ENCODE results near the gene GABBR2. TPM values are rescaled to one million over a fixed set of nuclear protein-coding genes. Genes with fewer than 3 reads are reported as not detected.
A peak's percentile ranks its signal among the peaks of the same experiment; 100 is the strongest.

GABBR2 gene
- total RNA-seq, 1 experiment from 2014 or later = not detected

GRCh38 chr9:98634685-98635336 lies 73.9 kb downstream of the GABBR2 start:
- no peak for DNase-seq (ENCODE audit: low read depth)

GRCh38 chr9:98632839-98633238 lies 75.9 kb downstream of the GABBR2 start:
- no peak for DNase-seq (ENCODE audit: low read depth)

GRCh38 chr9:98627296-98627695 lies 81.4 kb downstream of the GABBR2 start:
- no peak for DNase-seq (ENCODE audit: low read depth)

DNA sequence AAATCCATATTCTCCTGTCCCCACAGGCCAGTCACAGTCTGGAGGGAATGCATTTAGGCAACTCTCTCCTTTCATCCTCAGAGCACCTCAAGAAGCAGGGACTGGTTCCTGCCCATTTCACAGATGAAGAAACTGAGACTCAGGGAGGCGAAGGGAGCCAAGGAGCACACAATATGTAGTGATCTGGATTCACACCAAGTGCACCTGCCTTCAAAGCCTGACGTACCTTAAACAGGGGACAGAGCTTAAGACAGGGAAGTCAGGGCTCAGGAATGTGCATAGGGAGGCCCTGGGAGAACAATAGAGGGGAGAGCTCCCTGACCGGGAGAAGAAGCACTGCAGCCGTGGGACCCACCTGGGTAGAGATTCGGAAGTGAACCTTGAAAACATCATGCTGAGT lies 83.0 kb downstream of the GABBR2 start:
- no peak for DNase-seq (ENCODE audit: low read depth)

GRCh38 chr9:98619788-98620187 lies 88.9 kb downstream of the GABBR2 start:
- DNase-seq (ENCODE audit: low read depth) = no peak

DNA sequence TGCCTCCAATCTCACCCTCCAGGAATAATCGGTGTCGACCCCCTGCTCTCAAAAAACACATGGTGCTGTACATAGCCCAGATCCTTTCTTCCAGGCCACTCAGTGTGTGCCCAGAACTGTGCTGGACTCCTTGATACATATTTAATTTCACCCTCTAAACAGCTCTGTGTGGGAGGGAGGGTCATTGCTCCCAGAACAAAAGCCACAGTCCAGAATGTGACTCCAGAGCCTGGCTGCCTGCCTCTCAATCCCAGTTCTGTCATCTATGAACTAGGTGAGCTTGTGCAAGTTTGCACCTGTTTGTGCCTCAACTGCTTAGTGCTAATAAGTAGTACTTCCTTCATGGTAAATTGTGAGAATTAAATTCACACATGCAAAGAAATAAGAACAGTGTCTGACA lies 93.1 kb downstream of the GABBR2 start:
- no peak for DNase-seq (ENCODE audit: low read depth)

DNA sequence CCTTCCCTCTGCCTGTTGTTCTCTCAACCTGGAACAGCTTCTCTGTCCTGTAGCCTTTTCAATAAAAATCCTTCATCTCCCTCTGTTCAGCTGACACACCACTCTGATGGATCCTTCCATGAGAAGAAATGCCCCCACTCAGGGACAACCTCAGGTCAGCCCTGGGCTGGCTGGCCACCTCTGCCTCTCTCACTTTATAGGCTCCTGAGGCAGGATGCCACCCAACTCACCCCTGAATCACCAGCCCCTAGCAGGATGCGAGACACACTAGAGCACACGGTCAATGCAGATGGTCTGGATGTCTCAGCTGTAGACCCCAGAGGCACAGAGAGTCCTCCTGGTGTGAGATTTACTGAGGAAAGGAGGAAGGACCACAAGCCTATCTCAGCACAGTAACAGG lies 93.8 kb downstream of the GABBR2 start:
- no peak for DNase-seq (ENCODE audit: low read depth)

DNA sequence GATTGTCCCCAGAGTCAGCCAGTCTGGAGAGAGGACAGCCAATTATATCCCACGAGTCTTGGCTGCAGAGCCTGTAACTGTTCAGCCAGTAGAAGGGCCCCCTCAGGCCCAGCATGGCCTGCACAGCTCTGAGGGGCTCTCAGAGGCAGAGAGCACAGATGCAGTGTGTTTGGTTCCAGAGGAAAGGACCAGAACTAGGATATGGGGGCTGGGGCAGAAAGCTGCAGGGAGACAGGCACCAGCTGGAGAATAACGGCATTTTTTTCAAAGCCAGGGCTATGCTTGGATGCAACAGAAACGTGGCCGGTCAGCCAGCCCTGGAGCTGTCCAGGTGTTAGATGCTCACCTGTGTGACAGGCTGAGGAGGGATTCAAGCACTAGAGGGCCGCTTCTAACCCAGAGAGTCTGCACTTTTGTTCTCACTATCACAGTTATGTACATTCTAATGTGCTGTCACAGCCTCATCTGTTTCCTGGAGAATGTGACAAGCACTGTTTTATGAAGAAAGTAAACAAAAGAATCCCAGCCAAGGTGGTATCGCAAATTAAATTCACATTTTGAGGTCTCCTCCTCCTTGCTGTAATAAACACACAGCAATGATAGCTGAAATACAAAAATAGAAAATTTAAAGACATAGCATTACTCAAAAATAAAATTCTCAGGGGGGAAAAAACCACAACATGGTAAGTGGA lies 96.5 kb downstream of the GABBR2 start:
- no peak for DNase-seq (ENCODE audit: low read depth)

DNA sequence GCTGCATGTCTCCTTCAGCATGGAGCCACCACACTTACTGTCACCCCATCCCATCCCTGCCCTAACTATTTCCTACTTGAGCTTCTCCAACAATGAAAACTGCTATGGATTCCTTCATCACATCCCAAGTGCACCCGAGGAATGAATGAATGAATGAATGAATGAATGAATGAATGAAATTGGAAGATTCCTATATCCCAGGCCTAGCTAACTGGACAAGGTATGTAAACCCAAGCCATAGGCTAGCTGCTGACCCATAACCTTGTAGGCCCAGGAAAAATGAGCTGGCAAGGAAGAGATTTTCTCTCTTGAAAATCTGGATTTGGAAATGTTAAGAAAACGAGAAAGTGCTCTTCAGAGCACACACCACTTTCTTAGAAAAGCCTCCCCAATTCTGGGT lies 97.4 kb downstream of the GABBR2 start:
- DNase-seq (ENCODE audit: low read depth) = no peak

DNA sequence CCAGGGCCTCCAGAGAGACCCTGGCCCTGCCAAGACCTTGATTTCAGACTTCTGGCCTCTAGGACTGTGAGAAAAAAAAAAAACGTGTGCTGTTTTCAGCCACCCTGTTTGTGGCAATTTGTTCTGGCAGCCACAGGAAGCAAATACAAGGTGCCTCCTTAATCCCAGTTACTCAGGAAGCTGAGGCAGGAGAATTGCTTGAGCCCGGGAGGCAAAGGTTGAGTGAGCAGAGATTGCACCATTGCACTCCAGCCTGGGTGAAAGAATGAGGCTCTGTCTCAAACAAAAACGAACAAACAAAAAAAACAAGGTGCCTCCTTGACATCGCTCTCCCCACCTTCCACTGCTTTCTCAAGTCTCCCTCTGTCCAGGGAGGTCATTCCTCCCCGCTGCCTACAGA lies 98.0 kb downstream of the GABBR2 start:
- no peak for DNase-seq (ENCODE audit: low read depth)

DNA sequence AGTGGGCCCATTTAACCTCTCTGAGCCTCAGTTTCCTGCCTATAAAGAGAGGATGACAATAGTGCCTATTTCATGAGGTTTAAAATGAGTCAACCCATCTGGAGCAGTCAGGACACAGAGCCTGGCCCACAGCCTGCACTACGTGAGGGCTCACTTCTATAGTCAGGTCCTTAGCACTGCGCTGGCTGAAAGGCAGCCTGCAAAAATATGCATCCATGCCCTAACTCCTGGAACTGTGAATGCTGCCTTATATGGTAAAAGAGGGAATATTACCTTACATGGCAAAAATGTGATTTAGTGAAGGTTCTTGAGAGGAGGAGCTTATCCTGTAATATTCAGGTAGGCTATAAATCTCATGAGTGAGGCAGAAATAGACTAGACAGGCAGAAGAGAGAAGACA lies 98.5 kb downstream of the GABBR2 start:
- no peak for DNase-seq (ENCODE audit: low read depth)

- DNase-seq (ENCODE audit: low read depth) = no peak
Observed at GRCh38 chr9:98609646-98610045, 99.1 kb downstream of the GABBR2 start.

DNA sequence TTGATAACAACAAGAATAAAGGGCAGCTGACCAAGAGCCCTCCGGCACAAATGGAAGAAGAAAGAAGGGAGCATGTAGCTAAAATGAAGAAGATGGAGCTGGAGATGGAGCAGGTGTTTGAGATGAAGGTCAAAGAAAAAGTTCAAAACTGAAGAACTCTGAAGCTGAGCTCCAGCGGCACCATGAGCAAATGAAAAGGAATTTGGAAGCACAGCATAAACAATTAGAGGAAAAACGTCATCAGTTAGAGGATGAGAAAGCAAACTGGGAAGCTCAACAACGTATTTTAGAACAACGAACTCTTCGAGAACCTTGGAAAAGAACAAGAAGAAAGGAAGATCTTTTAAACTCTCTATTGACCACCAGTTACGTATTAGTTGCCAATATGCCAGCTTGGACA lies 100.9 kb downstream of the GABBR2 start:
- DNase-seq (ENCODE audit: low read depth) = peak; percentile 3

- no peak for DNase-seq (ENCODE audit: low read depth)
Observed at GRCh38 chr9:98607152-98607551, 101.6 kb downstream of the GABBR2 start.

GRCh38 chr9:98606730-98607129 lies 102.0 kb downstream of the GABBR2 start:
- no peak for DNase-seq (ENCODE audit: low read depth)

DNA sequence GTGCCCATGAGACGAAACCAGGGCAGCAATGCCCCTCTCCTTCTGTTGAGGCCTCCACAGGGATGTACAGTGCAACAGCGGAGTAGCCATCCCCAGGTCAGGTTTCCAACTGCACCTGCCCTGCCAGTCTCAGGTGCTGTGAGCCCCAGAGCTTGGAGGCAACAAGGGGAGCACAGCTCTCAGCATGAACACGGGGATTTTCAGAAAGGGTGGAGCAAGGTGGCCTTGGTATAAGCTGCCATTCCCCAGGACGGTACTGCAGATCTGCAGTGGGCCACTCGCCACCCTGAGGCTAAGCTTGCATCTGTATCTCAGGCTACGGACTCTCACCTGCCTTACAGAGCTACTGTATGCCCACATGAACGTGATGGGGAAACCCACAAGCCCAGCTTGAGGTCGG lies 103.6 kb downstream of the GABBR2 start:
- DNase-seq (ENCODE audit: low read depth) = no peak

- no peak for DNase-seq (ENCODE audit: low read depth)
Observed at GRCh38 chr9:98603821-98604383, 104.8 kb downstream of the GABBR2 start.

- no peak for DNase-seq (ENCODE audit: low read depth)
Observed at GRCh38 chr9:98602839-98603500, 105.8 kb downstream of the GABBR2 start.

GRCh38 chr9:98600631-98601030 lies 108.1 kb downstream of the GABBR2 start:
- no peak for DNase-seq (ENCODE audit: low read depth)

GRCh38 chr9:98599566-98600216 lies 109.0 kb downstream of the GABBR2 start:
- DNase-seq (ENCODE audit: low read depth) = no peak

DNA sequence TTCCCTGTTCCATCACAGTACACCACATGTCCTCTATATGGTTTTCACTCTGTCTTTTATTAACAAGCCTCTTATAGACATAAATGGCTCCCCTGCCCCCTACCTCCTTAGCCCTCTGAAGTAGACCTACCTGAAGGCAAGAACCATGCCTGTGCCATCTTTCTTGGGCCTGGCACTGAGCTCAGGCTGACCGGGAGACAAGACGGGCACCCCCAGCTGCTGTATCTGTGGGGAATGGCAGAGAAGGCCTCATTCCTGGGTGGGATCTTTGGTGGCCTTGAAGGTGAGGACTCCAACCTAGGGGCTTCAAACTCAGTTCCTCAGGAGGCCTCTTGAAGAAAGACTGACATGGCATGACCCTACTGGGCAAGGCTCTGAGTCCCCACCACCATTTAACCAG lies 109.9 kb downstream of the GABBR2 start:
- DNase-seq (ENCODE audit: low read depth) = no peak

- no peak for DNase-seq (ENCODE audit: low read depth)
Observed at GRCh38 chr9:98597236-98597771, 111.4 kb downstream of the GABBR2 start.

All from LHCN-M2 (cell line).